IMR-90 (cell line): ENCODE data around the gene SLC12A8. TPM values are rescaled to one million over a fixed set of nuclear protein-coding genes. Genes with fewer than 3 reads are reported as not detected.

Experiments used
- BHLHE40 ChIP-seq: fragments of 150-350 bp; IDR thresholded peaks from 2 replicates; pipeline ENCODE4 v1.6.1; 2016; ENCODE audit warnings: mild to moderate bottlenecking, low read depth, low read length
- FOS ChIP-seq: fragments of 150-350 bp; IDR thresholded peaks from 2 replicates; pipeline ENCODE4 v1.6.1; 2016; ENCODE audit warnings: low read depth, low read length
- MAFK ChIP-seq: IDR thresholded peaks from 2 replicates; pipeline ENCODE4 v1.6.1; 2012; ENCODE audit warnings: low read depth, low read length, improper control_type of control experiment
- NFE2L2 ChIP-seq: fragments of 150-350 bp; IDR thresholded peaks from 2 replicates; pipeline ENCODE4 v1.6.1; 2016; ENCODE audit warnings: low read depth, mild to moderate bottlenecking, low read length
- SMC3 ChIP-seq: fragments of 150-350 bp; IDR thresholded peaks from 2 replicates; pipeline ENCODE4 v1.6.1; 2016; ENCODE audit warnings: low read depth, mild to moderate bottlenecking, antibody characterized with exemption, low read length, moderate library complexity
- polyA plus RNA-seq, 3 experiments: library from polyadenylated mRNA; depleted of rRNA; stranded (reverse); fragments of >200 nt; gene quantifications; 2 replicates each; pipeline ENCODE4 v1.2.3, GENCODE V29; 2012; ENCODE audit warnings: low replicate concordance in 1 of 3
- total RNA-seq: library from RNA; depleted of rRNA; stranded (reverse); fragments of >200 nt; gene quantifications from 2 replicates; pipeline ENCODE4 v1.2.3, GENCODE V29; 2012
- TF ChIP-seq, protein P1 (sequence below): fragments of 150-350 bp; IDR thresholded peaks from 2 replicates; pipeline ENCODE4 v1.6.1; 2017; ENCODE audit warnings: mild to moderate bottlenecking, antibody characterized with exemption, low read length, low read depth

SLC12A8 gene
- total and polyA plus RNA-seq, 2 of the 4 experiments (the other 2 are of a cell fraction), result 2.2 to 4.3 TPM

- TF ChIP-seq, protein P1, sequence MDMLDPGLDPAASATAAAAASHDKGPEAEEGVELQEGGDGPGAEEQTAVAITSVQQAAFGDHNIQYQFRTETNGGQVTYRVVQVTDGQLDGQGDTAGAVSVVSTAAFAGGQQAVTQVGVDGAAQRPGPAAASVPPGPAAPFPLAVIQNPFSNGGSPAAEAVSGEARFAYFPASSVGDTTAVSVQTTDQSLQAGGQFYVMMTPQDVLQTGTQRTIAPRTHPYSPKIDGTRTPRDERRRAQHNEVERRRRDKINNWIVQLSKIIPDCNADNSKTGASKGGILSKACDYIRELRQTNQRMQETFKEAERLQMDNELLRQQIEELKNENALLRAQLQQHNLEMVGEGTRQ, result no peak
- TF ChIP-seq MAFK (no peak), FOS (no peak), NFE2L2 (no peak), BHLHE40 (no peak), SMC3 (no peak)
Observed at GRCh38 chr3:125061170-125061569, 151.4 kb downstream of the SLC12A8 start (continued).
